Fibroblast of mammary gland (primary cell): ENCODE results near the gene MORC1.
A peak's percentile ranks its signal among the peaks of the same experiment; 100 is the strongest.
"Not testable (repeated sequence)": the region's sequence is repeated elsewhere in the genome, so short reads cannot be mapped to it uniquely, and the experiment has no call there.

Experiments used
- DNase-seq: peaks from one replicate; pipeline ENCODE4 v3.0.0-alpha.2; 2010; ENCODE audit warnings: low read depth
- H3K4me3 ChIP-seq: 2 replicates; pipeline ENCODE4 v1.5.1; 2011; ENCODE audit warnings: low read depth, mild to moderate bottlenecking, low read length, moderate library complexity; ENCODE audit not compliant: control insufficient read depth
- CTCF ChIP-seq: conservative IDR thresholded peaks from 2 replicates; pipeline ENCODE4 v1.5.1; 2011; ENCODE audit warnings: low read depth, low read length, inconsistent platforms; ENCODE audit not compliant: control insufficient read depth, insufficient read depth

The MORC1 gene

GRCh38 chr3:109089265-109089664 lies 28.7 kb downstream of the MORC1 start:
- no peak overlapping the region for H3K4me3 ChIP-seq
- no peak for TF ChIP-seq CTCF
- no peak for DNase-seq

GRCh38 chr3:109081746-109082510 lies 36.0 kb downstream of the MORC1 start:
- DNase-seq, result peak; percentile 42
- peak; percentile 79 for TF ChIP-seq CTCF
- no peak overlapping the region for H3K4me3 ChIP-seq

- not testable (repeated sequence) for H3K4me3 ChIP-seq
Observed at GRCh38 chr3:109080090-109080489, 37.8 kb downstream of the MORC1 start.

GRCh38 chr3:109073116-109073515 lies 44.8 kb downstream of the MORC1 start:
- H3K4me3 ChIP-seq, result no peak overlapping the region
- TF ChIP-seq CTCF, result no peak
- DNase-seq, result no peak

More at GRCh38 chr3:109080090-109080489, 37.8 kb downstream of the MORC1 start:
- DNase-seq, result not testable (repeated sequence)

- H3K4me3 ChIP-seq, result no peak overlapping the region
- TF ChIP-seq CTCF, result no peak
- no peak for DNase-seq
Observed at GRCh38 chr3:109072194-109072593, 45.7 kb downstream of the MORC1 start.

- H3K4me3 ChIP-seq, result no peak overlapping the region
- no peak for DNase-seq
- TF ChIP-seq CTCF, result no peak
Observed at GRCh38 chr3:109071350-109072142, 46.4 kb downstream of the MORC1 start.

GRCh38 chr3:109070211-109070610 lies 47.7 kb downstream of the MORC1 start:
- no peak for TF ChIP-seq CTCF
- DNase-seq, result no peak

More at GRCh38 chr3:109070211-109070610, 47.7 kb downstream of the MORC1 start:
- H3K4me3 ChIP-seq, result no peak overlapping the region
